ENCODE results near the gene SPPL3.
A peak's percentile ranks its signal among the peaks of the same experiment; 100 is the strongest.
"Not testable (repeated sequence)": the region's sequence is repeated elsewhere in the genome, so short reads cannot be mapped to it uniquely, and the experiment has no call there.

The SPPL3 gene

DNA sequence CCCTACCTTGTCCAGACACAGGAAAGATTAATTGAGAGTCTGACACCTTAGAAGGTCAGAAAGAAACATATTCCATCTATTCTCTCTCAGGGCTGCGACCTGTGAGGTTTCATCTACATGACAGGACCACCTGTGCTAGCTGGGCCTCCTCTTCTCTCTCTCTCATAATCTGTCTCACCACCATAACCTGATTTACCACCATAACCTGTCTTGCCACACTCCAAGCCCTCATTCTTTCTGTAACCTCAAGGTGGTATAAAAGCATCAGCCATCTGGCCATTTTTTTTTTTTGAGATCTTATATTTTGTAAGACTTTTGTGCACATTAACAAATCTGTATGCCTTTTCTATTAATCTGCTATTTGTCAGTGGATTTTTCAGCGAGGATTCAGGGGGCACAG lies 103.0 kb downstream of the SPPL3 start:
- peak; percentile 56 for FAIRE-seq
- no peak for TF ChIP-seq POLR2AphosphoS5 (IDR thresholded peaks at IDR 0.05; ENCODE audit: low read depth, low read length)
- TF ChIP-seq POLR2A (IDR thresholded peaks at IDR 0.05; ENCODE audit: low read depth, low read length), result no peak
- TF ChIP-seq TAF1 (IDR thresholded peaks at IDR 0.05; ENCODE audit: borderline replicate concordance, low read depth, low read length), result no peak
- no peak for DNase-seq (ENCODE audit: insufficient read length)

GRCh38 chr12:120800665-120801064 lies 103.5 kb downstream of the SPPL3 start:
- TF ChIP-seq POLR2AphosphoS5 (IDR thresholded peaks at IDR 0.05; ENCODE audit: low read depth, low read length), result no peak
- TF ChIP-seq POLR2A (IDR thresholded peaks at IDR 0.05; ENCODE audit: low read depth, low read length), result no peak
- TF ChIP-seq TAF1 (IDR thresholded peaks at IDR 0.05; ENCODE audit: borderline replicate concordance, low read depth, low read length), result no peak
- FAIRE-seq (peak; percentile 21), DNase-seq (ENCODE audit: insufficient read length) (no peak)

- TF ChIP-seq POLR2A (IDR thresholded peaks at IDR 0.05; ENCODE audit: low read depth, low read length) (no peak), TAF1 (IDR thresholded peaks at IDR 0.05; ENCODE audit: borderline replicate concordance, low read depth, low read length) (no peak), POLR2AphosphoS5 (IDR thresholded peaks at IDR 0.05; ENCODE audit: low read depth, low read length) (no peak)
- DNase-seq (ENCODE audit: insufficient read length) (no peak), FAIRE-seq (peak; percentile 67)
Observed at GRCh38 chr12:120799243-120800045, 104.7 kb downstream of the SPPL3 start.

GRCh38 chr12:120798696-120799095 lies 105.5 kb downstream of the SPPL3 start:
- TF ChIP-seq POLR2AphosphoS5 (IDR thresholded peaks at IDR 0.05; ENCODE audit: low read depth, low read length), result no peak
- TF ChIP-seq TAF1 (IDR thresholded peaks at IDR 0.05; ENCODE audit: borderline replicate concordance, low read depth, low read length), result no peak
- TF ChIP-seq POLR2A (IDR thresholded peaks at IDR 0.05; ENCODE audit: low read depth, low read length), result no peak
- DNase-seq (ENCODE audit: insufficient read length) (no peak), FAIRE-seq (no peak)

GRCh38 chr12:120797677-120798642 lies 106.2 kb downstream of the SPPL3 start:
- TF ChIP-seq POLR2A (IDR thresholded peaks at IDR 0.05; ENCODE audit: low read depth, low read length), result no peak
- TF ChIP-seq POLR2AphosphoS5 (IDR thresholded peaks at IDR 0.05; ENCODE audit: low read depth, low read length), result no peak
- no peak for TF ChIP-seq TAF1 (IDR thresholded peaks at IDR 0.05; ENCODE audit: borderline replicate concordance, low read depth, low read length)
- DNase-seq (ENCODE audit: insufficient read length), result no peak
- FAIRE-seq, result peak; percentile 82

- FAIRE-seq (no peak), DNase-seq (ENCODE audit: insufficient read length) (no peak)
- TF ChIP-seq POLR2A (IDR thresholded peaks at IDR 0.05; ENCODE audit: low read depth, low read length) (no peak), POLR2AphosphoS5 (IDR thresholded peaks at IDR 0.05; ENCODE audit: low read depth, low read length) (no peak)
Observed at GRCh38 chr12:120795441-120796178, 108.5 kb downstream of the SPPL3 start.

DNA sequence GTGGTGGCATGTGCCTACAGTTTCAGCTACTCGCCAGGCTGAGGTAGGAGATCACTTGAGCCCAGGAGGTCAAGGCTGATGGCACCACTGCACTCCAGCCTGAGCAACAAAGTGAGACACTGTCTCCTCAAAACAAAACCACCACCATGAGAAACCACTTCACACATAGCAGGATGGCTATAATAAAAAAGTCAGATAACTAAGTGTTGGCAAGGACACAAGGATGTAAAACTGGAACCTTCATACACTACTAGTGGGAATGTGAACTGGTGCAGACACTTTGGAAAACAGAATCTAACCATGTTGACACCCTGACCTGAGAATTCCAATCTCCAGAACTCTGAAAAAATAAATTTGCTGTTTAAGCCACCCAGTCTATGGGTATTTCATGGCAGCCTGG lies 110.8 kb downstream of the SPPL3 start:
- FAIRE-seq, result no peak
- TF ChIP-seq TAF1 (IDR thresholded peaks at IDR 0.05; ENCODE audit: borderline replicate concordance, low read depth, low read length) (no peak), POLR2A (IDR thresholded peaks at IDR 0.05; ENCODE audit: low read depth, low read length) (no peak), POLR2AphosphoS5 (IDR thresholded peaks at IDR 0.05; ENCODE audit: low read depth, low read length) (no peak)
- no peak for DNase-seq (ENCODE audit: insufficient read length)

- not testable (repeated sequence) for DNase-seq (ENCODE audit: insufficient read length); FAIRE-seq
Observed at GRCh38 chr12:120792456-120792855, 111.7 kb downstream of the SPPL3 start.

DNA sequence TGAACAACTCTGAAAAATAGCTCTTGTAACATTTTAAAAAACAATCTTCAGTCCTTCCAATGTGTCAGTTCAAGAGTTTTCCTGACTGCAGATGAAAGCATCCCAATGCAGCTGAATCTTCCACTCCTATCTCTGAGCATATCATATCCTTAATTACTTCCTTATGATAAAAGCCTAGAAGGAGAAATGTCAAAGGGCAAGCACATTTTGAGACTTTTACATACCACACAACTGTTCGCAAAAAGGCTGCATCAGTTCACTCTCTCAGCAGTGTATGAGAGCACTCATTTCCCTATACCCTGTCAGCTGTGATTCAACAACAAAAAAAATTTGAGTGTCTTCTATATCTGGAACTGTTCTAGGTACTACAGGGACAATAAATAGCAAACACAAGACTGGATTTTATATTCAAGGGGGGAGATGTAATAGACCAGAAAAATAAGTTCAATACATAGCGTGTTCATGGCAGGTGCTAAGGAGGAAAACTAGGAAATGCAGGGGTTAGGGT lies 112.4 kb downstream of the SPPL3 start:
- TF ChIP-seq POLR2AphosphoS5 (IDR thresholded peaks at IDR 0.05; ENCODE audit: low read depth, low read length), result no peak
- no peak for TF ChIP-seq TAF1 (IDR thresholded peaks at IDR 0.05; ENCODE audit: borderline replicate concordance, low read depth, low read length)
- no peak for TF ChIP-seq POLR2A (IDR thresholded peaks at IDR 0.05; ENCODE audit: low read depth, low read length)

GRCh38 chr12:120790114-120790513 lies 114.0 kb downstream of the SPPL3 start:
- no peak for FAIRE-seq
- DNase-seq (ENCODE audit: insufficient read length), result no peak
- TF ChIP-seq POLR2AphosphoS5 (IDR thresholded peaks at IDR 0.05; ENCODE audit: low read depth, low read length), result no peak
- no peak for TF ChIP-seq TAF1 (IDR thresholded peaks at IDR 0.05; ENCODE audit: borderline replicate concordance, low read depth, low read length)
- TF ChIP-seq POLR2A (IDR thresholded peaks at IDR 0.05; ENCODE audit: low read depth, low read length), result no peak

More for the DNA sequence above, 112.4 kb downstream of the SPPL3 start:
- no peak for DNase-seq (ENCODE audit: insufficient read length)
- no peak for FAIRE-seq

DNA sequence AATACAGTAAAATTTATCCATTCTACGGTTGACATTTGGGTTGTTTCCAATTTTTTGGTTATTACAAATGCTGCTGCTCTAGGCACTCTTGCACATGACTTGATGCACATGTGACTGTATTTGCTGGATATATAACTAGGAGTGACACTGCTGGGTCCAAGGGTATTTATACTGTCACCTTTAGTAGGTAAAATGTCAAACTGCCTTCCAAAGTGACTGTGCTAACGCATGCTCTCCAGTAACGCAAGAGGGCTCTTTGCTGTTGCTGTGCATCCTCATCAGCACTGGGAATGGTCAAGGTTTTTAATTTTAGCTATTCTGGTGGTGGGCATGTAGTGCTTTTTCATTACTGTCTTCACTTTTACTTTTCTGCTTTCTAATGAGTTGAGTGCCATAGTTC lies 116.3 kb downstream of the SPPL3 start:
- DNase-seq (ENCODE audit: insufficient read length) (no peak), FAIRE-seq (no peak)
- TF ChIP-seq POLR2A (IDR thresholded peaks at IDR 0.05; ENCODE audit: low read depth, low read length), result no peak
- TF ChIP-seq POLR2AphosphoS5 (IDR thresholded peaks at IDR 0.05; ENCODE audit: low read depth, low read length), result no peak
- no peak for TF ChIP-seq TAF1 (IDR thresholded peaks at IDR 0.05; ENCODE audit: borderline replicate concordance, low read depth, low read length)

Data from GM12892 (cell line).